Measurements from ENCODE around the gene SLC23A2. TPM values are rescaled to one million over a fixed set of nuclear protein-coding genes. Genes with fewer than 3 reads are reported as not detected.

Gene SLC23A2
- total RNA-seq, 1 experiment from 2014 or later, result 24.0 TPM

DNA sequence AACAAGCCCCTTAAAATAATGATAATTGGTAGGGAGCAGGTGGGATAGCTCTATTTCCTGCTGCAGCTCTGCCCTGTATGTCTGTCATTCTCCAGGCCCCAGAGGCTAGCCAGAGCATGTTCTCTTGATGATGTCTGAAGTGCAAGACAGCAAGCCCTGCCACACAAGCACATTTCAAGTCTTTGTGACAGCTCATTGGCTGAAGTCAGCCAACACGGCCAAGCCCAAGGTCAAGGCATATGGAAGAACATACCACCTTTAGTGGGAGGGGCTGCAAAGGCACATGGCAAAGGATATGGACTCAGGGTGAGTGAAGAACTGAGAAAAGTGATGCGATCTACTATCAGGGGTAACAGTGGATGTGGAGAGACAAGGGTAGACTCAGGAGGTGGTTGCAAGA lies 163.6 kb downstream of the SLC23A2 start:
- Mint-ChIP-seq H3K4me1 (ENCODE audit: insufficient read depth, unreplicated experiment) (peaks cover 4% of the 10 kb centered on the region), H3K27ac (ENCODE audit: low read depth, unreplicated experiment) (no peak overlapping the region), H3K4me3 (ENCODE audit: unreplicated experiment) (no peak overlapping the region), H3K9me3 (ENCODE audit: unreplicated experiment) (no peaks in the 10 kb centered on the region), H3K36me3 (ENCODE audit: insufficient read depth, unreplicated experiment) (no peaks in the 10 kb centered on the region), H3K27me3 (ENCODE audit: insufficient read depth, unreplicated experiment) (peaks cover 35% of the 10 kb centered on the region)
- CTCF ChIA-PET, result interaction anchor here (0.6 to 1.4 kb wide), 2 partner anchors 9 to 42 kb away, joined by 3 read pairs; no protein-coding TSS in a partner anchor
- DNase-seq (ENCODE audit: unreplicated experiment), result no peak
- TF ChIP-seq CTCF (IDR thresholded peaks at IDR 0.05; ENCODE audit: unreplicated experiment), result no peak
- intact Hi-C loops (cut with micrococcal nuclease), result no loop called here
- no TSS peak for BruUV-seq (replicated peaks)
- POLR2A ChIA-PET, result interaction anchor here (0.6 kb wide), 1 partner anchor 888 kb away, joined by 3 read pairs; no protein-coding TSS in a partner anchor

GRCh38 chr20:4836935-4837334 lies 164.4 kb downstream of the SLC23A2 start:
- no peak overlapping the region for H3K4me3 Mint-ChIP-seq (ENCODE audit: unreplicated experiment)
- TF ChIP-seq CTCF (IDR thresholded peaks at IDR 0.05; ENCODE audit: unreplicated experiment), result no peak
- H3K27ac Mint-ChIP-seq (ENCODE audit: low read depth, unreplicated experiment), result no peak overlapping the region
- ChIA-PET POLR2A (interaction anchor here (0.6 to 0.9 kb wide), 2 partner anchors 61 to 889 kb away, joined by 3 read pairs; no protein-coding TSS in a partner anchor), CTCF (interaction anchor here (0.7 to 1.4 kb wide), 2 partner anchors 10 to 225 kb away, joined by 3 to 4 read pairs; no protein-coding TSS in a partner anchor)
- peaks cover 1% of the 10 kb centered on the region for H3K9me3 Mint-ChIP-seq (ENCODE audit: unreplicated experiment)
- intact Hi-C loops (cut with micrococcal nuclease), result no loop called here
- H3K27me3 Mint-ChIP-seq (ENCODE audit: insufficient read depth, unreplicated experiment), result peaks cover 35% of the 10 kb centered on the region
- H3K36me3 Mint-ChIP-seq (ENCODE audit: insufficient read depth, unreplicated experiment), result no peaks in the 10 kb centered on the region
- DNase-seq (ENCODE audit: unreplicated experiment), result no peak
- peaks cover 4% of the 10 kb centered on the region for H3K4me1 Mint-ChIP-seq (ENCODE audit: insufficient read depth, unreplicated experiment)
- BruUV-seq (replicated peaks), result no TSS peak

DNA sequence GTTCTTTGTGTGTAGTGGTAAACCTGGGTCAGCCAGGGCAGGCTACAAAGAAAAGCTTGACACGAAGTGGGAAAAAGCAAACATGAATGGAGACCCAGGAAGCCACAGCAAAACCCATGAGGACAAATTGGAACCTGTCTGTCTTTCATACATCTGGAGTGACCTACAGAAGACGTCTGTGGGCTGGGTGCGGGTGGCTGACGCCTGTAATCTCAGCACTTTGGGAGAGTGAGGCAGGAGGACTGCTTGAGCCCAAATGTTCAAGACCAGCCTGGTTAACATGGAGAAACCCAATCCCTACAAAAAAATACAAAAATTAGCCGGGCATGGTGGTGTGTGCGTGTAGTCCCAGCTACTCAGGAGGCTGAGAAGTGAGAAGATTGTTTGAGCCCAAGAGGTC lies 164.8 kb downstream of the SLC23A2 start:
- no peaks in the 10 kb centered on the region for H3K36me3 Mint-ChIP-seq (ENCODE audit: insufficient read depth, unreplicated experiment)
- BruUV-seq (replicated peaks), result no TSS peak
- peaks cover 6% of the 10 kb centered on the region for H3K9me3 Mint-ChIP-seq (ENCODE audit: unreplicated experiment)
- POLR2A ChIA-PET, result interaction anchor here (0.9 kb wide), 1 partner anchor 62 kb away, joined by 3 read pairs; no protein-coding TSS in a partner anchor
- no peak overlapping the region for H3K27ac Mint-ChIP-seq (ENCODE audit: low read depth, unreplicated experiment)
- DNase-seq (ENCODE audit: unreplicated experiment), result no peak
- H3K4me3 Mint-ChIP-seq (ENCODE audit: unreplicated experiment), result no peak overlapping the region
- intact Hi-C loops (cut with micrococcal nuclease), result no loop called here
- CTCF ChIA-PET, result interaction anchor here (0.6 to 1.4 kb wide), 3 partner anchors 10 to 225 kb away, joined by 3 to 4 read pairs (median 3); no protein-coding TSS in a partner anchor
- TF ChIP-seq CTCF (IDR thresholded peaks at IDR 0.05; ENCODE audit: unreplicated experiment), result no peak
- H3K4me1 Mint-ChIP-seq (ENCODE audit: insufficient read depth, unreplicated experiment), result peaks cover 4% of the 10 kb centered on the region
- peaks cover 35% of the 10 kb centered on the region for H3K27me3 Mint-ChIP-seq (ENCODE audit: insufficient read depth, unreplicated experiment)

- no peak for DNase-seq (ENCODE audit: unreplicated experiment)
- no peak overlapping the region for H3K4me3 Mint-ChIP-seq (ENCODE audit: unreplicated experiment)
- BruUV-seq (replicated peaks), result no TSS peak
- H3K27me3 Mint-ChIP-seq (ENCODE audit: insufficient read depth, unreplicated experiment), result peaks cover 35% of the 10 kb centered on the region
- H3K27ac Mint-ChIP-seq (ENCODE audit: low read depth, unreplicated experiment), result no peak overlapping the region
- peaks cover 4% of the 10 kb centered on the region for H3K4me1 Mint-ChIP-seq (ENCODE audit: insufficient read depth, unreplicated experiment)
- no peak for TF ChIP-seq CTCF (IDR thresholded peaks at IDR 0.05; ENCODE audit: unreplicated experiment)
- intact Hi-C loops (cut with micrococcal nuclease), result no loop called here
- no peaks in the 10 kb centered on the region for H3K36me3 Mint-ChIP-seq (ENCODE audit: insufficient read depth, unreplicated experiment)
- ChIA-PET CTCF (interaction anchor here (0.6 kb wide), 1 partner anchor 153 kb away, joined by 3 read pairs; no protein-coding TSS in a partner anchor), POLR2A (interaction anchor here (1.0 to 1.2 kb wide), 2 partner anchors 9 to 41 kb away, joined by 3 read pairs; no protein-coding TSS in a partner anchor)
- peaks cover 8% of the 10 kb centered on the region for H3K9me3 Mint-ChIP-seq (ENCODE audit: unreplicated experiment)
Observed at GRCh38 chr20:4835244-4836177, 165.8 kb downstream of the SLC23A2 start.

Data from MCF 10A (cell line).